Kidney capillary endothelial cell (primary cell): Measurements from ENCODE around the gene PCK2.

Source experiments
- DNase-seq: peaks from one replicate; pipeline ENCODE4 v3.0.0-alpha.2; 2018; ENCODE audit warnings: low spot score

Gene PCK2

DNA sequence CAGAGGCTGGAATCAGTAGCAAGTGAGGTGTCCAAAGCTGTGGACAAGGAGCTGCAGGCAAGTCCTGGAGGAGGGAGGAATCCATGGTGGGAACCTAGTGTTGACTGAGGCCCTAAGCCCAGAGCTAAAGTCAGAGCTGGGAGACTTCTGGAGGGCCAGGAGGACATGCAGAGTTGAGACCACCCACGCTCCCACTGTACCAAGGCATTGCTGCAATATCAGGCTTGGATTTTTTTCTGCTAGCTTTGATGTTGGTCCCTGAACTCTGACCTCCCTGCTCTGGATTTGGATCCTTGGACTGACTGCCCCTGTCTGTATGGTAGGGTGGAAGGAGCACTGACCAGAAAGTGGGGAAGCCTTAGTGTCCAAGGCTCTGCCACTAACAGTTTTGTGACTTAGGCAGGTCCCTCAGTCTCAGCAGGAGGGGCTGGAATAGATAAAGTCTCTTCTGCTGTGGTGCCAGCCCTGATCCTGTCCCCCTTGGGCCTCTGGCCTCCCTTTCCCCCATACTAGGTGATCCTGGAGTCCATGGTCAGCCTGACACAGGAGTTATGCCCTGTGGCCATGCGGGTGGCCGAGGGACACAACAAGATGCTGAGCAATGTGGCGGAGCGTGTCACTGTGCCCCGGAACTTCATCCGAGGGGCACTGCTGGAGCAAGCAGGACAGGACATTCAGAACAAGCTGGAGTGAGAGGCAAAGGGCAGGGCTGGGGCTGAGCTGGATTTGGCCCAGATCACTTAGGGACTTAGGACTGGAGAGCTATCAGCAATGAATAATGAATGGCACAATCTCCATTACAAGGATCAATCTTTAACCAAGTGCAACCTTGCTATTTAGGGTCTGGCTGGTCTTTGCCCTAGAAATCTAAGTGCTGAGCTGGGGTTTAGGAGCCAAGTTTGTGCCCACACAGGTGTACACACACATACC lies 32.9 kb upstream of the PCK2 start:
- DNase-seq: no peak

DNA sequence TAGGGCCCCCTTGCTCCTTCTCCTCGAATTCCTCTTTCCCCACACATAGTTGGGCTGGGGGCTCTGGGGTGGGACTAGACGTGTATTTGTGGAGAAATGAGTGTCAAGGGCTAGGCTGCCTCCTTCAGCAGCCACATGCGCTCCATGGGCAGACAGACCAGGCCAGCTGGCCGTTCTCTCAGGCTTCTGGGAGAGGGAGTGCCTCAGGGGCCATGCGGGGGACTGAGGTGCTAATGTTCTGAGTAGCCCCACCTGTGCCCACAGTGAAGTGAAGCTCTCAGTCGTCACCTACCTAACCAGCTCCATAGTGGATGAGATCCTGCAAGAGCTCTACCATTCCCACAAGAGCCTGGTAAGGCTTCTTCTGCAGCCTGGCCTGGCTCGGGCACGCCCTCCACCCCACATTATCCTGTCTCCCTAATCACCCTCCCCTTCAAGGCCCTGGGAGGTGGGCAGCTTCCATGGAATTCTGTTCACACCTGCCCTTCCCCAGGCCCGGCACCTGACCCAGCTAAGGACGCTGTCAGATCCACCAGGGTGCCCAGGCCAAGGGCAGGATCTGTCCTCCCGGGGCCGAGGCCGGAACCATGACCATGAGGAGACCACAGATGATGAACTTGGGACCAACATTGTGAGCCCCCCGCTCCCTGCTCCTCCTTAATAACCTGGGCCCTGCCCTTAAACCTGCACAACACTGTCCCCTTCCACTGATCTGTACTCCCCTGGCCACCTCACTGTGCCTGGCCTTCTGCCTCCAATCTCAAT lies 31.7 kb upstream of the PCK2 start:
- DNase-seq: no peak

DNA sequence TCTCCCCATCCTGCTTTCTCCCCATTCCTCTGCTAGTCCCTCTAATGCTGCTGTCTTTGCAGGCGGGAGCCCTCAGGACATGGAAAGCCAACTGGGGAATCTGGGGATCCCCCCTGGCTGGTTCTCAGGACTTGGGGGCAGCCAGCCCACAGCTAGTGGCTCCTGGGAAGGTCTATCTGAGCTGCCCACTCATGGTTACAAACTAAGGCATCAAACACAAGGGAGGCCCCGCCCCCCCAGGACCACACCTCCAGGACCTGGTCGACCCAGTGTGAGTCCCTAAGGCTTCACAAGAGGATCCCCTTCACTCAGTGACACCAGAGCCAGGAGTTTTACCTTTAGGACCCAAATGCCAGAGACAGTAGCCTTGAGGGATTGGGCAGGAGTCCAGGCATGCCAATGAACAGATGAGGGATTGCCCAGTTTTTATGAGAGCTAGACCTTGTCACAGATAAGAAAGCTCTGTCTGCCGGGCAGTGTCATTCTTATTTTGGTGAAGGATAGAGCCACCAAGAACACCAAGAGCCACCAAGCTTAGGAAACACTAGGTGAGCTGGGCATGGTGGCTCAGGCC lies 30.8 kb upstream of the PCK2 start:
- DNase-seq: no peak

DNA sequence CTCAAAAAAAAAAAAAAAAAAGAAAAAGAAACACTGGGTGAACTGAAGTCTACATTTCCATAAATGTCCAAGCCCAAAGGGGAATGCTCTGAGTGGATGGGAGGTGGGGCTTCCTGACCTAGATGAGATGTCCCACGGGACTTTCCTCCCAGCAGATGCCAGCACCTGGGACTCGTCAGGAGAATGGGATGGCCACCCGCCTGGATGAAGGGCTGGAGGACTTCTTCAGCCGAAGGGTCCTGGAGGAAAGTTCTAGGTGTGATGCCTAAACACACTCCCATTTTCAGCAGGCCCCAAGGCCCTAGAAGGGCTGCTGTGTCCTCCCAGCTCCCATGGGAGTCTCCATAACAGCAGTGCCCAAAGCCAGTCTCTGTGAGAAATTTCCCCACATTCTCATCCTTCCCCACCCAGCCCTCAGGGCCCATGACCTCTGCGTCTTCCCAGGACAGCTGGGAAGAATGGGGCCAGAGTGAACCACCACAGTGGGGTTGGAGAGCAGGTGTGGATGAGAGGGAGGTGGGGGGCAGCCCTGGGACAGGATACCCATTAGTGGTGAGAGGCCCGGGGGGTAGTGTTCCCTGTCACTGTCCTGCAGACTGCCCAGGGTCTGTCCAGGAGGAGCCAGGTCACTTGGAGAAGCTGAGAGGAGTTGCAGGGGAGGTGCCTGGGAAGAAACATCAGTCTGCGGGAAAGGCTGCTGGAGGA lies 29.9 kb upstream of the PCK2 start:
- DNase-seq: no peak

DNA sequence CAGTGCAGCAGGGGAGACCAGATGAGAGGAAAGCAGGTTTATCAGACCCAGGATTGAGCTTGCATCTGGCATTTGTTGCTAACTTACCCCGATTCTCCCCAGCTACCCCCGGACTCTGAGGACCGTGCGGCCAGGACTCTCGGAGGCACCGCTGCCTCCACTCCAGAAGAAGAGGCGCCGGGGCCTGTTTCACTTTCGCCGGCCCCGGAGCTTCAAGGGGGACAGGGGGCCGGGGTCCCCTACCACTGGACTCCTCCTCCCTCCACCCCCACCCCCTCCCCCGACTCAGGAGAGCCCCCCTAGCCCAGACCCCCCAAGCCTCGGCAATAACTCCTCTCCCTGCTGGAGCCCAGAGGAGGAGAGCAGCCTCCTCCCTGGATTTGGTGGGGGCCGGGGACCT lies 29.3 kb upstream of the PCK2 start:
- no peak for DNase-seq

DNA sequence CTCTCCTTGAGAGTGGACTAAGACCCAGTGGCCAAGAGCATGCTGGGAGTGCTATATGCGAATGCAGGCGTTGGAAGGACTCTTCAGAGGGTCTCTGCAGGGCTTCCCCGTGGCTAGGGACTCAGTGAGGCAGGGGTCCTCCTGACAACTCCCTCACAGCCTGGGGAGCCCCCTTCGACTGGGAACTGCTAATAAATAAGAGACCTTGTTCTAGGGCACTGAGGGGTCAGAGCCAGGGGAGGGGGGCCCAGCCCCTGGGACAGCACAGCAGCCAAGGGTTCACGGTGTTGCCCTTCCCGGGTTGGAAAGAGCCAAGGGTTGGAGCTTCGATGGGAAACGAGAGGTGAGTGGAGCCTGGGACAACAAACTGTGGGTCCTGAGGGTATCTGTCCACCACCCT lies 28.7 kb upstream of the PCK2 start:
- DNase-seq: no peak

DNA sequence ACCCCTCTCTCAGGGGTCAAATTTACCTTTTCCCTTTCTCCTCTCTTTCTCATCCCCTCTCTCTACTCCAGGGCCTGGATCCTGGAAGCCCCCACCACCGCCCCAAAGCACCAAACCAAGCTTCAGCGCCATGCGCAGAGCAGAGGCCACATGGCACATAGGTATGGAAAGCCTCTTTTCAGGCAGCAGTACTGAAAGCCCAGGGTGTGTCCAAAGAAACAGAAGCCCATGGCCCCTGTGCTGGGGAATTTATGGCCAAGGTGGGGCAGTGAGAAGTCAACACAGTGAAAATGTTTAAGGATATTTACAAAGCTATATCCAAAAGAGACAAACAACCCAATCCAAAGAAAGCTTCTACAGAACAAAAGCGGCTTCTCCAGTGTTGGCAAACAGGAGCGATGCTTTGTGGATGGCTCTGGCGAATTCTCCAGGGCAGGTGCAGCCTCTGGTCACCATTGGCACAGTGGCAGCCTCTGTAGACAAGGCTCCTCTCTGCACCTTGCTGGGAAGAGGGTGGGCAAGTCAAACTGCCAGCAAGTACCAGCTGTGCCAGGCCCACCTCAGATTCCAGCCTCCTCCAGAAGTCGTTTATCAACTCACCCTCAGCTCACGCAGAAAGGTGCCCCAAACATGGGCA lies 27.5 kb upstream of the PCK2 start:
- no peak for DNase-seq

DNA sequence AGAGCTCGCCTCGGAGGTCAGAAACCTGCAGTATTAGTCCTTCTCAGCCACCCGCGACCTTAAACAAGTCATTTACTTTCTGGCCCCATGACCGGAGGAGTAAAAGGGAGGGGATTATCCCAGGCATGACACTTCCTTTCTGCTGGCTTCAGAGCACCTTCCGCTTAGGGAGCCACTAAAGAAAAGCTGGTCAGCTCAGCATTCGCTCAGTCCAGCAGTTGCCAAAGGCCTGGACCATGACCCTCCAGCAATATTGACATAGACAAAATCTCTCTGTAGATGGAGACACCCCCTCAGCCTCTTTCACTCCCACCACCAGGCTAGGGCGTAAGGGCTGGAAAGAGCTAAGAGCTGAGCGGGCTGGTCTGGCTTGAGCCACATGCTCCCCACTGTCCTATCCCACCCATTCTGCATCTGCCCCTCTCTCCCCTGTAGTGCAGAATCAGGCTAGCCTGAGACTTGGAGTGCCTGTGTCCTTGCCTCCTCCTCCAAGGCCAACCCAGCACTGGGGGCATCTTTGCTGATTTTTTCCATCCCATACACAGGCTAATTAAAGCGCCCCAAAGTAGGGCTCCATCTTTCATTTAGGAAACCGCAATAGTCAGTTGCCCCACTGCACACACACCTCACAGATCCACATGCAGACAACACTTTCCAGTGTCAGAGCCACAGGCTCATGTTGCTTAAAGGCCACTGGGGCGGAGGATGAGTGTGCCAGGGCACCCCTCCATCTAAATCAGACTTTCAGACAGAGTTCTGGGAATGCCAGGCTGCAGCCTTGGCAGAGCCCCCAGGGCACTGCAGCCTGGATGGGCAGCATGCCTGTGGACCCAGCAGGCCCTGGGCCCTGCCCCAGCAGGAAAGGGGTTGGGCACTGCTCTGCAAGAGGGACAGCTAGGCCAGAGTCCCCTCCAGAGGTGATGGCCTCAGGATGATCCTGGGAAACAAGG lies 26.7 kb upstream of the PCK2 start:
- DNase-seq: no peak

DNA sequence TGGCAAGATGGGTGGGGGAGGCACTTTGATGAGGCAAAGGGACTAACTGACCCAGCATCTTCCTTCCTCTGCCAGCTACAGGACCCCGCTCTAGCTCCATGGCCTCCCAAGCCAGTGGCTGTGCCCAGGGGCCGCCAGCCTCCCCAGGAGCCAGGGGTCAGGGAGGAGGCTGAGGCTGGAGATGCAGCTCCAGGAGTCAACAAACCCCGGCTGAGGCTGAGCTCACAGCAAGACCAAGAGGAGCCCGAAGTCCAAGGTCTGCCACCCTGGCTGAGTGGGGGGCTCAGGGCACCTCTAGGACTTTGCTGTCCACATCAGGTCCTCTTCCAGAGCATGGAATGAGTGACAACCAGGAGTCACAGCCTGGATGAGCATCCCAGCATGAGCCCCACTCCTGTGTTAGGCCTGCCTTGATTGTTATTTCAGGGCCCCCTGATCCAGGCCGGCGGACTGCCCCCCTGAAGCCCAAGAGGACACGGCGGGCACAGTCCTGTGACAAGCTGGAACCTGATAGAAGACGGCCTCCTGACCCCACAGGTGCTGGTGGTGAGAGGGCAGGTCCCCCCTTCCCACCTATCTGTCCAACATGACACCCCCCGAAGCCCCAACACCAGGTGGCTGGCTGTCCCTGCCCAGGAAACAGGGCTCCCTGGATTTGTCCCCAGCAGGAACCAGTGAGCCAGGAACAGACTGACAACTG lies 25.2 kb upstream of the PCK2 start:
- DNase-seq: no peak

DNA sequence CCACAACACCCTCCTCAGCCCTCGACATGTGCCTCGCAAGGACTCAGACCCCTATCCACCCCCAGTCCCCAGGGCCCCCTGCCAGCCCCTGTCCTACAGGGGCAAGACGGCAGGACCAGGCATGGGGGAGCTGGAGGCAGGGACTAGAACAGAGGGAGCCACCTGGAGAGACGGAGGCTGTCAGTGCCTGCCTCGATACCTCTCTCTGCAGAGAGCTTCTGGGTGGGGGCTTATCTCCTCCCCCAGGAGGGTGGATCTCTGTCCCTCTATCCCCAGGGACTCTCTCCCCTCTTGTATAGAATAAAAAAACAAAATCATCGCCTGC lies 24.7 kb upstream of the PCK2 start:
- DNase-seq: no peak

DNA sequence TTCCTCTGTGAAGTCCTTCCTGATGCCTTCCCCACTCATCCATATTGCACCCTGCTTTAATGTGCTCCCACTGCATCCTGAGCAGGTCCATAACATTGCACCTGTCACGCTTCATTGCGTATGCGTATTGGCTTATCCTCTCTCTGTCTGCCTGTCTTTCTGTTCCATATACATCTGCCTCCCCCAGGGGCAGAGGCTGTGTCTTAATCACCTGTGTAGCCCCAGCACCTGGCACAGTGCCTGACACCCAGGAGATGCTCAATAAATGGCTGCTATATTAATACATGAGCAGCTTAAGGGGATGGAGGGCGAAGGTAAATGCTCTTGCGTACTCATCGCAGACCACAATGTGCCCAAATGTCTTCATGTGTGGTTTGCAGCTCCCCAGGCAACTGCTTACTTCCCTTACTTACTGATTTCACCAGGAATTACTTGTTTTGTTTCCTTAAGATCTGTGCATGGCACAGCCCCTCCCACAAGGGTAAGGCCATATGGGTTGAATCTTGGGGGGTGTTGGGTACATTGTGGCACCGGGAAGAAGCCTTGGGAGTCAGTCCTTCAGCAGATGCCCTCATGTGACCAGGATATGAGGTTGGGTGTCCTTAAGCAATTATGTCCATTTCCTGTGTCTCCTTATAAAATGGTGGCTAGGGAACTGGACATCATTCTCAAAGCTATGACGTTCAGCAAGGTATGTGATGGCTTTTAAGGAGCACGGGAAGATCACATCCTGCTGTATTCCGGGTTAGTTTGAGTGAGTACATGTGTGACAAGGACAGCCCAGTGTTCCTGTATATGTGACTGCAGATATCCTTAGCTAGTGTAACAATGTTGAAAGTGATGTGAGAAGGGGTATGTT lies 23.6 kb upstream of the PCK2 start:
- no peak for DNase-seq

DNA sequence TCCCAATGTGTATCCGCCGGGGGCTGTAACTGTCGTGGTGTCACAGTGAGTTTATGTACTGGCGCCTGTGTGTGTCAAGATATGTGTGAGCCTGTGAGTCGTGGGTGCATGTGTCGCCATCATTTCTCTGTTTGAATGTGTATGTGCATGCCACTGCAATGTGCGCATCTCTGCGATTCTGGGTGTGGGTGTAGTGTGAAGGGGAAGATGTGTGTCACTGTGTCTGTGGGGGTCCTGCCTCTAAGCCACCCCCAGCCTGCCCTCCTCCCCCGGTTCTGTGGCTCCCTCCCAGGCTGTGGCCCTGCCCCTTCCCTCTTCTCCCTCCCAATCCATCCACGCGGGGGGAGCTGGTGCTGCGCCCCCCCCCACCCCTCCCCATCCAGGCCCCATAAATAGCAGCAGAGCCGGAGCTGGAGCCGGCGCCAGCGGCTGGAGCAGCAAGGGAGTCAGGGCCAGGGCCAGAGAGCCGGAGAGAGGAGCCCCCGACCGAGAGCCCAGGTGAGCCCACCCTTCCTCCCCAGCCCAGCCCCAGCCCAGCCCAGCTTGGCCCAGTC lies 22.9 kb upstream of the PCK2 start, which contains the start of gene CPNE6:
Gene CPNE6, plus strand, starts transcription at position 419 of the 554 bp plus-strand sequence. CDS start 1,375 bp downstream, outside the sequence.
- DNase-seq: no peak

DNA sequence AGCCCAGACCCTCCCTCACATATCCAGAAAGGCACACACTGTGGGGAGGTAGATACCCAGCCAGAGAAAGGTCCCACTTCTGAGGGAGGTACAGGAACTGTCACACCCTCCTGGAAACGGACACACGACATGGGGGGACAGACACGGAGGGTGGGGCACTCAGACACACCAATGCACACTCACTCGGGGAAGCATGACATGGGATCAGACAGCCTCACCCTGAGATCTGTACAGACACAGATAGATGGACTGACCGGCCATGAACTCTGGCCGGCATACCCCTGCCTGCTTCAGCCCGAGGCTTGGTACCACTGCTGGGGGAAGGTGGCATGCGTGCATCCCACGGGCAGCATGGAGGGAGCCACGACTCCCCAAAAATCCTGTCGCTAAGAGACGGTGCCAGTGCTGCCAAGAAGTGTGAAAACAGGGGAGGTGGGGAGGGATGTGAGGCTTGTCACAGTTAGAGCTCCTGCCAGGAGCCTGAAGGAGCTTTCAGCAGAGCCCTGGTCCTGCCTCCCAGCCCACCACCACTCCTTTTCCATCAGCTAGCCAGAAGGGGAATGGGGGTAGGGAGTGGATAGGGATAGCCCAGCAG lies 22.2 kb upstream of the PCK2 start:
- no peak for DNase-seq

DNA sequence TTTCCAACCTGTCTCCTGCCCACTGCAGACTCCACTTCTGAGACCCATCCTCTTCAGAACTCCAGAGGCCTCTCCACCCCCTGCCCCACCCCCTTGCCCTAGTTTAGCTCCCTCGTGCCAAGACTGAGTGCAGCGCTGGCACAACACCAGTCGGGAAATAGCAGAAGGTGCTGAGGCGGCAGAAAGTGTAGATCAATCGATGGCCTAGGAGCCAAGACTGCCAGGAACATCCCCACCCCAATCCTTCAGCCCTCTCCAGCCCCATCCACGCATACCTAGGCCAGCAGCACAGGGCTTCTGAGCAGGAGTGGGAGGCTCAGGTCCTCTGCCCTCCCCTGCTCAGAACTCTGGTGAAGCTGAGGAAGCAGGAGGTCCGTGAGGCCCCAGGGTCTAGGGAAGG lies 21.7 kb upstream of the PCK2 start:
- DNase-seq: no peak

DNA sequence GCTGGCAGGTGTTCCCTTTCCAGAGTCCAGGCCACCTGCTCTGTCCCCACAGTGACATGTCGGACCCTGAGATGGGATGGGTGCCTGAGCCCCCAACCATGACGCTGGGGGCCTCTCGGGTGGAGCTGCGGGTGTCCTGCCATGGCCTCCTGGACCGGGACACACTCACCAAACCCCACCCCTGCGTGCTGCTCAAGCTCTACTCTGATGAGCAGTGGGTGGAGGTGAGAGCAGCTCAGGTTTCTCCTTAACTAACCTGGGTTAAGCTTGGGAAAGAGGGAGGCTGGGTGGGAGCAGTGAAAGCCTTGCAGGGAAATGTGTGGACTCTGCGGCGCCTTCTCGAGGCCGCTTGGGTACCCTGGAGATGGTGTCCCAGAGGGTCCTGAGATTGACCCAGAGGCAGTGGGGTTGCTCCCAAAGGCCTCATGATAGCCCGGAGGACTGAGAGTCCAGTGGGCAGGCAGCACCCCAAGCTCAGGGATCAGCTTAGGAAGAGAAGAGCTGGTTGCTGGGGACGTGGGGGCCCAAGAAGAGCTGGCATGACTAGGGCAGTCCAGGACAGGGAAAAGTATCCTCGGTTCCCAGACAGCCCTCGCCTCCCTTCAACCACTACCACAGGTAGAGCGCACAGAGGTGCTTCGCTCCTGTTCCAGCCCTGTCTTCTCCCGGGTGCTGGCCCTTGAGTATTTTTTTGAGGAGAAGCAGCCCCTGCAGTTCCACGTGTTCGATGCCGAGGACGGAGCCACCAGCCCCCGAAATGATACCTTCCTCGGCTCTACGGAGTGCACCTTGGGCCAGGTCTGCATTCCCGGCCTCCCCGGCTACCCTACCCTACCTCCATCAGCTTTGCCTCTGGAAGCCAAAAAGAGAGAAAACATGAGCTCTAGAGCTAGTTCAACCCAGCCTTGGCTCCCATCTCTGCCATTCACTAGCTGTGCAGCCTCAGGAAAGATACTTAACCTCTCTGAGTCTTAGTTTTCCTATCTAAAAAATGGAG lies 20.9 kb upstream of the PCK2 start:
- DNase-seq: no peak

DNA sequence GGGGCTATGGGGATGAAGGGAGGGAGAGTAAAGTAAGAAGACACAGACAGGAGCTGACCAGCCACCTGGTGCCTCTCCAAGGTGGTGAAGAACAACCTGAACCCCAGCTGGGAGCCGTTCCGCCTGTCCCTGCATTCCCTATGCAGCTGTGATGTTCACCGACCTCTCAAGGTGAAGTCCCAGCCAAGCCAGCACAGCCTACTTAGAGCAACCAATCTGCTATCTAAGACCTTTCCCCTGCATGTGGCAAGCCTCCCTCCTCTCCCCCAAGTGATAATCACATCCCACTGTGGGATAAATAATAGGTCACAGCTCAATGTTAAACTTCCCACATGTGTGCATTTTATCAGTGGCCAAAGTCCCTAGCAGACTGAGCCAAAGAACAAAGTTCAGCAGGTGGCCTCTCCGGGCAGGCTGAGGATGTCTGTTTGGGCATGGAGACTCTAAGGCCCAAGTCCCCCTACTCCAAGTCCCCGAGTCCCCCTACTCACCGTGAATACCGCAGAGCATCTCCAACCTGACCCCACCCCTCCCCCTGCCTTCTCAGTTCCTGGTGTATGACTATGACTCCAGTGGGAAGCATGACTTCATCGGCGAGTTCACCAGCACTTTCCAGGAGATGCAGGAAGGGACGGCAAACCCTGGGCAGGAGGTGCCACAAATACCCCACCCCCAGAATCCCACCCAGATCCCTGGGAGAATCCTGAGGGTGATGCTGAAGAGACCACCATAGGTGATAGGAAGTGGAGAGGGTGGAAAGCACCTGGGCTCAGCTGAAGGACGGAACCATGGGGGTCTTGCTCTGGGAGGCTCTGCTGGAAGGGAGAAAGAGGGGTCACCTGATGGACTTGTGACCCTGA lies 19.3 kb upstream of the PCK2 start:
- no peak for DNase-seq
